K562 (cell line): ENCODE data around the gene RPL10A. TPM values are rescaled to one million over a fixed set of nuclear protein-coding genes. Genes with fewer than 3 reads are reported as not detected.

ENCODE experiments used
- ADNP ChIP-seq: fragments of 200-800 bp; sonication (Bioruptor generic); IDR thresholded peaks from 2 replicates; pipeline ENCODE4 v1.6.1; 2016; ENCODE audit warnings: missing genetic modification characterization, missing compliant biosample characterization
- FOXA1 ChIP-seq: fragments of 450-650 bp; IDR thresholded peaks from 2 replicates; pipeline ENCODE4 v1.6.1; 2016; ENCODE audit warnings: mild to moderate bottlenecking, borderline replicate concordance
- NBN ChIP-seq: fragments of 450-650 bp; IDR thresholded peaks from 2 replicates; pipeline ENCODE4 v1.6.1; 2016; ENCODE audit warnings: low read depth, mild to moderate bottlenecking
- NFRKB ChIP-seq: fragments of 450-650 bp; IDR thresholded peaks from 2 replicates; pipeline ENCODE4 v1.6.1; 2016; ENCODE audit warnings: low read depth
- POLR3G ChIP-seq: IDR thresholded peaks from 2 replicates; pipeline ENCODE4 v1.6.1; 2011; ENCODE audit not compliant: insufficient read length, insufficient replicate concordance; ENCODE audit errors: extremely low read depth
- RBM25 ChIP-seq: fragments of 200-400 bp; formaldehyde crosslinking; IDR thresholded peaks from 2 replicates; pipeline ENCODE4 v1.6.1; 2018; ENCODE audit warnings: low read length, low read depth, moderate library complexity; ENCODE audit not compliant: severe bottlenecking
- SETDB1 ChIP-seq: IDR thresholded peaks from one replicate; pipeline ENCODE4 v1.6.1; 2012; ENCODE audit warnings: low read length, control low read depth, inconsistent platforms
- ZKSCAN1 ChIP-seq: fragments of 150-350 bp; IDR thresholded peaks from 2 replicates; pipeline ENCODE4 v1.6.1; 2016; ENCODE audit warnings: low read depth, low read length
- polyA plus RNA-seq, 8 experiments: library from polyadenylated mRNA; depleted of rRNA in 4 of 8; stranded (reverse) in 5 of 8; unstranded in 3 of 8; fragments of >200 nt; fragmentation: Nextera tagmentation in 2 of 8; fragmentation: Illumina TruSeq in 1 of 8; extraction: Ambion mirVana in 2 of 8; extraction: Trizol in 1 of 8; gene quantifications; 2 replicates each; pipeline versions ENCODE4 v1.2.1 to v1.2.3, GENCODE V29; 2011 to 2014; ENCODE audit warnings: inconsistent platforms in 1 of 8, missing spikeins in 1 of 8
- total RNA-seq, 7 experiments: library from RNA; depleted of rRNA in 6 of 7; stranded (reverse); fragments of >200 nt in 6 of 7; fragmentation: Illumina TruSeq in 2 of 7; extraction: Trizol in 2 of 7; gene quantifications; 2 replicates each; pipeline versions ENCODE4 v1.2.1 to v1.2.3, GENCODE V29; 2011 to 2021; ENCODE audit warnings: low replicate concordance in 1 of 7
- TF ChIP-seq, protein P1 (sequence below), 3 experiments: fragments of 200-800 bp in 1 of 3; fragments of 250-450 bp in 1 of 3; fragments of 450-650 bp in 1 of 3; sonication (Bioruptor Pico) in 1 of 3; sonication (Bioruptor generic) in 1 of 3; formaldehyde crosslinking in 1 of 3; IDR thresholded peaks; 2 replicates each; pipeline versions ENCODE4 v1.6.1 to v1.8.0; 2016 to 2022; ENCODE audit warnings: mild to moderate bottlenecking in 2 of 3, missing genetic modification characterization in 2 of 3, missing compliant biosample characterization in 1 of 3, moderate library complexity in 1 of 3
- TF ChIP-seq, protein P2 (sequence below), 2 experiments: IDR thresholded peaks in 1 of 2; conservative IDR thresholded peaks in 1 of 2; 2 replicates each; pipeline ENCODE4 v1.6.1; 2016; ENCODE audit warnings: low read depth in 2 of 2, mild to moderate bottlenecking in 1 of 2, missing compliant biosample characterization in 1 of 2, missing genetic modification characterization in 1 of 2, moderate library complexity in 1 of 2

Gene RPL10A
- total and polyA plus RNA-seq, 9 of the 15 experiments (the other 6 are each of a cell fraction or from before 2014, with no cell fraction given) = 1,589 to 3,237 (median 2,116) TPM

GRCh38 chr6:35501784-35502183 lies 33.6 kb downstream of the RPL10A start (continued):
- TF ChIP-seq, protein P1, sequence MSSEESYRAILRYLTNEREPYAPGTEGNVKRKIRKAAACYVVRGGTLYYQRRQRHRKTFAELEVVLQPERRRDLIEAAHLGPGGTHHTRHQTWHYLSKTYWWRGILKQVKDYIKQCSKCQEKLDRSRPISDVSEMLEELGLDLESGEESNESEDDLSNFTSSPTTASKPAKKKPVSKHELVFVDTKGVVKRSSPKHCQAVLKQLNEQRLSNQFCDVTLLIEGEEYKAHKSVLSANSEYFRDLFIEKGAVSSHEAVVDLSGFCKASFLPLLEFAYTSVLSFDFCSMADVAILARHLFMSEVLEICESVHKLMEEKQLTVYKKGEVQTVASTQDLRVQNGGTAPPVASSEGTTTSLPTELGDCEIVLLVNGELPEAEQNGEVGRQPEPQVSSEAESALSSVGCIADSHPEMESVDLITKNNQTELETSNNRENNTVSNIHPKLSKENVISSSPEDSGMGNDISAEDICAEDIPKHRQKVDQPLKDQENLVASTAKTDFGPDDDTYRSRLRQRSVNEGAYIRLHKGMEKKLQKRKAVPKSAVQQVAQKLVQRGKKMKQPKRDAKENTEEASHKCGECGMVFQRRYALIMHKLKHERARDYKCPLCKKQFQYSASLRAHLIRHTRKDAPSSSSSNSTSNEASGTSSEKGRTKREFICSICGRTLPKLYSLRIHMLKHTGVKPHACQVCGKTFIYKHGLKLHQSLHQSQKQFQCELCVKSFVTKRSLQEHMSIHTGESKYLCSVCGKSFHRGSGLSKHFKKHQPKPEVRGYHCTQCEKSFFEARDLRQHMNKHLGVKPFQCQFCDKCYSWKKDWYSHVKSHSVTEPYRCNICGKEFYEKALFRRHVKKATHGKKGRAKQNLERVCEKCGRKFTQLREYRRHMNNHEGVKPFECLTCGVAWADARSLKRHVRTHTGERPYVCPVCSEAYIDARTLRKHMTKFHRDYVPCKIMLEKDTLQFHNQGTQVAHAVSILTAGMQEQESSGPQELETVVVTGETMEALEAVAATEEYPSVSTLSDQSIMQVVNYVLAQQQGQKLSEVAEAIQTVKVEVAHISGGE (CRISPR knock-in tag; IDR thresholded peaks at IDR 0.05) = no peak
- TF ChIP-seq NFRKB = no peak
- TF ChIP-seq ZKSCAN1 = no peak
- TF ChIP-seq ADNP (tag) = no peak
- TF ChIP-seq, protein P2, sequence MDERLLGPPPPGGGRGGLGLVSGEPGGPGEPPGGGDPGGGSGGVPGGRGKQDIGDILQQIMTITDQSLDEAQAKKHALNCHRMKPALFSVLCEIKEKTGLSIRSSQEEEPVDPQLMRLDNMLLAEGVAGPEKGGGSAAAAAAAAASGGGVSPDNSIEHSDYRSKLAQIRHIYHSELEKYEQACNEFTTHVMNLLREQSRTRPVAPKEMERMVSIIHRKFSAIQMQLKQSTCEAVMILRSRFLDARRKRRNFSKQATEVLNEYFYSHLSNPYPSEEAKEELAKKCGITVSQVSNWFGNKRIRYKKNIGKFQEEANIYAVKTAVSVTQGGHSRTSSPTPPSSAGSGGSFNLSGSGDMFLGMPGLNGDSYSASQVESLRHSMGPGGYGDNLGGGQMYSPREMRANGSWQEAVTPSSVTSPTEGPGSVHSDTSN (CRISPR knock-in tag; IDR thresholded peaks at IDR 0.05; ENCODE audit: low read depth) = no peak
- TF ChIP-seq, protein P2 (tag; conservative IDR thresholded peaks at IDR 0.05; ENCODE audit: low read depth) = no peak
- TF ChIP-seq NBN = no peak
- TF ChIP-seq FOXA1 = no peak
- TF ChIP-seq POLR3G = no peak
- TF ChIP-seq RBM25 = peak; percentile 70
- TF ChIP-seq SETDB1 = no peak
- TF ChIP-seq, all 486 proteins: peak for 4
